ENCODE results near the gene SERPINE3.

DNA sequence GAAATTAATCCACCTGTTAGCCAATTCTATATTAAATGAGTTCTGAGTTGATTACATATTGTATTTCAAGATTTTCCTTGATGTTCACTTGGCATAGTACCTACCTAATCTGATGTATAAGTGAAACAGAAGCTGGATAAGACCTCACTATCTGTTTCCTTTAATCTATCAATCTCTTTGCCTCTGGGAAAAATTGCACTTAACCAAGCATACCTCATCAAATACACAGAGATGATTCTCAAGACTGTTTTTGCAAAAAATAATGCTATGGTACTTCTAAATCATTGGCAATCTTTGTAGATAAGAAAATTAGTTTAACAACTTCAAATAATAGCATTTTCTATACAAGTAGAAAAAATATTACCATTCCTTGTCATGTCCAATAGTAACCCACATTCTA lies 55.2 kb downstream of the SERPINE3 start:
- TF ChIP-seq POLR2A (IDR thresholded peaks at IDR 0.05; ENCODE audit: low read length) (no peak), GATA1 (IDR thresholded peaks at IDR 0.05; ENCODE audit: low read depth, low read length) (no peak)
